Activated T-cell treated with anti-CD3 and anti-CD28 coated beads, Interleukin-2, amount 50 U/mL, for 24 hours (primary cell): ENCODE results near the gene DCAF15.
A peak's percentile ranks its signal among the peaks of the same experiment; 100 is the strongest.

Source experiments
- DNase-seq: peaks from one replicate; pipeline ENCODE4 v3.0.0-alpha.2; 2020
- H3K27ac Mint-ChIP-seq: 2 replicates; pipeline ENCODE4 v1.8.0; 2020; ENCODE audit warnings: mild to moderate bottlenecking, mixed read lengths
- H3K27me3 Mint-ChIP-seq: 2 replicates; pipeline ENCODE4 v1.8.0; 2020; ENCODE audit warnings: mixed read lengths
- H3K36me3 Mint-ChIP-seq: 2 replicates; pipeline ENCODE4 v1.8.0; 2020; ENCODE audit warnings: low read depth, mixed read lengths
- H3K4me1 Mint-ChIP-seq: 2 replicates; pipeline ENCODE4 v1.8.0; 2020; ENCODE audit warnings: low read depth, mixed read lengths
- H3K4me3 Mint-ChIP-seq: 2 replicates; pipeline ENCODE4 v1.8.0; 2020; ENCODE audit warnings: mild to moderate bottlenecking, moderate library complexity, mixed read lengths
- H3K9me3 Mint-ChIP-seq: 2 replicates; pipeline ENCODE4 v1.8.0; 2020; ENCODE audit warnings: mixed read lengths

DCAF15 gene

GRCh38 chr19:14006766-14007562 is 54.7 kb downstream of the DCAF15 start:
- H3K4me3 Mint-ChIP-seq, result peak overlapping the region; percentile 90
- H3K9me3 Mint-ChIP-seq, result no peaks in the 10 kb centered on the region
- peaks cover 37% of the 10 kb centered on the region for H3K4me1 Mint-ChIP-seq
- H3K36me3 Mint-ChIP-seq, result peaks cover 8% of the 10 kb centered on the region
- peak overlapping the region; percentile 99 for H3K27ac Mint-ChIP-seq
- H3K27me3 Mint-ChIP-seq, result no peaks in the 10 kb centered on the region
- peak; percentile 90 for DNase-seq
